Esophagus squamous epithelium (tissue), 4 donors: ENCODE measurements around the gene CNIH3.

Experiments
- POLR2A ChIP-seq, 4 donors: fragments of 450-650 bp; IDR thresholded peaks; one replicate each; pipeline ENCODE4 v1.6.1; 2017; ENCODE audit warnings: antibody characterized with exemption in 4 of 4, mild to moderate bottlenecking in 4 of 4, moderate library complexity in 3 of 4
- TF ChIP-seq, protein P1 (sequence below), 6 experiments: fragments of 450-650 bp in 4 of 6; fragments of 200-600 bp in 2 of 6; sonication (generic) in 2 of 6; IDR thresholded peaks; one replicate each; pipeline ENCODE4 v1.5.1; 2016 to 2019; ENCODE audit warnings: antibody characterized with exemption in 6 of 6, mild to moderate bottlenecking in 4 of 6, moderate library complexity in 4 of 6

DNA sequence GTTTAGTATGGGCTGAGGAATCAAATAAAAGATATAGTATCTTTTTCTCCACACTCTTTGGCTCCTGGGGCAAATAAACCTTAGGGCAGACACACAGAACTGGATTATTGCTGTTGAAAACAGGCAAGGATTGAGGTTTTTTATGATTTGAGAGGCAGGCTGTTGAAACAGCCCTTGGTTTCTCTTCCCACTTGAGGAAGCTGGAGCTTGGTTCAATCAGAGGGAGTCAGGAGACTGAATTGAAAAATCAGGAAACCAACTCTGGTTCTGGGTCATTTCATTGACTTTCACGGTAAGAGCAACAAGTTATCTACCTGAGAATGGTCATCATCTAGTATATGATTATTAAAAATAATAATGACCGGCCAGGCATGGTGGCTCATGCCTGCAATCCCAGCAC, 108.4 kb downstream of the CNIH3 start:
- TF ChIP-seq, protein P1, sequence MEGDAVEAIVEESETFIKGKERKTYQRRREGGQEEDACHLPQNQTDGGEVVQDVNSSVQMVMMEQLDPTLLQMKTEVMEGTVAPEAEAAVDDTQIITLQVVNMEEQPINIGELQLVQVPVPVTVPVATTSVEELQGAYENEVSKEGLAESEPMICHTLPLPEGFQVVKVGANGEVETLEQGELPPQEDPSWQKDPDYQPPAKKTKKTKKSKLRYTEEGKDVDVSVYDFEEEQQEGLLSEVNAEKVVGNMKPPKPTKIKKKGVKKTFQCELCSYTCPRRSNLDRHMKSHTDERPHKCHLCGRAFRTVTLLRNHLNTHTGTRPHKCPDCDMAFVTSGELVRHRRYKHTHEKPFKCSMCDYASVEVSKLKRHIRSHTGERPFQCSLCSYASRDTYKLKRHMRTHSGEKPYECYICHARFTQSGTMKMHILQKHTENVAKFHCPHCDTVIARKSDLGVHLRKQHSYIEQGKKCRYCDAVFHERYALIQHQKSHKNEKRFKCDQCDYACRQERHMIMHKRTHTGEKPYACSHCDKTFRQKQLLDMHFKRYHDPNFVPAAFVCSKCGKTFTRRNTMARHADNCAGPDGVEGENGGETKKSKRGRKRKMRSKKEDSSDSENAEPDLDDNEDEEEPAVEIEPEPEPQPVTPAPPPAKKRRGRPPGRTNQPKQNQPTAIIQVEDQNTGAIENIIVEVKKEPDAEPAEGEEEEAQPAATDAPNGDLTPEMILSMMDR (IDR thresholded peaks at IDR 0.05), result no peak
- TF ChIP-seq POLR2A (IDR thresholded peaks at IDR 0.05), result no peak
